HG03469 (cell line): ENCODE measurements around the gene KCNE1.
"Not testable (repeated sequence)": the region's sequence is repeated elsewhere in the genome, so short reads cannot be mapped to it uniquely, and the experiment has no call there.

Source experiments
- ATAC-seq: cut with Tn5 transposase; IDR thresholded peaks from one replicate; pipeline ENCODE4 v1.9.1; 2021; ENCODE audit warnings: mild to moderate bottlenecking, moderate library complexity, moderate number of reproducible peaks; ENCODE audit not compliant: unreplicated experiment

Gene KCNE1

GRCh38 chr21:34514576-34515115, 2.6 kb upstream of the KCNE1 start:
- ATAC-seq = no peak

GRCh38 chr21:34513129-34513675, 1.2 kb upstream of the KCNE1 start:
- ATAC-seq = no peak

GRCh38 chr21:34511181-34511580, 829 bp downstream of the KCNE1 start:
- no peak for ATAC-seq

- ATAC-seq = no peak
Observed at GRCh38 chr21:34510148-34511142, 1.6 kb downstream of the KCNE1 start.

- ATAC-seq = no peak
Observed at GRCh38 chr21:34509151-34509550, 2.9 kb downstream of the KCNE1 start.

GRCh38 chr21:34504595-34504994, 7.4 kb downstream of the KCNE1 start:
- ATAC-seq = no peak

GRCh38 chr21:34502480-34503106, 9.4 kb downstream of the KCNE1 start:
- no peak for ATAC-seq

- ATAC-seq = no peak
Observed at GRCh38 chr21:34501716-34502115, 10.3 kb downstream of the KCNE1 start.

- ATAC-seq = no peak
Observed at GRCh38 chr21:34500191-34500590, 11.8 kb downstream of the KCNE1 start.

- ATAC-seq = no peak
Observed at GRCh38 chr21:34499116-34499515, 12.9 kb downstream of the KCNE1 start.

GRCh38 chr21:34498623-34499022, 13.4 kb downstream of the KCNE1 start:
- ATAC-seq = no peak

- not testable (repeated sequence) for ATAC-seq
Observed at GRCh38 chr21:34483854-34484253, 28.2 kb downstream of the KCNE1 start.

- ATAC-seq = not testable (repeated sequence)
Observed at GRCh38 chr21:34483435-34483834, 28.6 kb downstream of the KCNE1 start.

GRCh38 chr21:34467333-34467732, 44.7 kb downstream of the KCNE1 start:
- ATAC-seq = not testable (repeated sequence)

GRCh38 chr21:34459426-34459825, 52.6 kb downstream of the KCNE1 start:
- ATAC-seq = not testable (repeated sequence)

GRCh38 chr21:34458266-34458665, 53.7 kb downstream of the KCNE1 start:
- ATAC-seq = not testable (repeated sequence)

GRCh38 chr21:34456180-34456579, 55.8 kb downstream of the KCNE1 start:
- not testable (repeated sequence) for ATAC-seq

GRCh38 chr21:34455628-34456027, 56.4 kb downstream of the KCNE1 start:
- not testable (repeated sequence) for ATAC-seq

- not testable (repeated sequence) for ATAC-seq
Observed at GRCh38 chr21:34447018-34447417, 65.0 kb downstream of the KCNE1 start.

GRCh38 chr21:34443486-34443885, 68.5 kb downstream of the KCNE1 start:
- ATAC-seq = not testable (repeated sequence)

GRCh38 chr21:34429710-34430109, 82.3 kb downstream of the KCNE1 start:
- ATAC-seq = not testable (repeated sequence)
